ENCODE measurements around the gene LHFPL3.

GRCh38 chr7:104395162-104395561 lies 66.8 kb downstream of the LHFPL3 start:
- no peak for TF ChIP-seq CTCF (IDR thresholded peaks at IDR 0.05)
- no peak for TF ChIP-seq POLR2A (IDR thresholded peaks at IDR 0.05)

All from adrenal gland (tissue), 5 donors.